GM12891 (cell line): ENCODE data around the gene CPVL.

ENCODE experiments used
- DNase-seq: peaks from one replicate; pipeline ENCODE4 v3.0.0; 2011; ENCODE audit warnings: low spot score; ENCODE audit not compliant: insufficient read length
- FAIRE-seq: peaks from 2 replicates; lab custom pipeline; 2011; peaks lifted over from hg19 to GRCh38; lab: Jason Lieb, UNC
- PAX5 ChIP-seq: IDR thresholded peaks from 2 replicates; pipeline ENCODE4 v1.6.1; 2011; ENCODE audit warnings: low read length, moderate library complexity, mild to moderate bottlenecking; ENCODE audit not compliant: insufficient read depth, severe bottlenecking
- POLR2A ChIP-seq: IDR thresholded peaks from 2 replicates; pipeline ENCODE4 v1.6.1; 2011; ENCODE audit warnings: low read depth, low read length, control low read depth
- POLR2AphosphoS5 ChIP-seq: IDR thresholded peaks from 2 replicates; pipeline ENCODE4 v1.6.1; 2011; ENCODE audit warnings: low read depth, low read length, control low read depth
- POU2F2 ChIP-seq: IDR thresholded peaks from 2 replicates; pipeline ENCODE4 v1.6.1; 2011; ENCODE audit warnings: low read depth, mild to moderate bottlenecking, control low read depth, low read length, moderate library complexity
- SPI1 ChIP-seq: IDR thresholded peaks from 2 replicates; pipeline ENCODE4 v1.6.1; 2011; ENCODE audit warnings: low read depth, low read length, control low read depth
- TAF1 ChIP-seq: IDR thresholded peaks from 2 replicates; pipeline ENCODE4 v1.6.1; 2011; ENCODE audit warnings: low read depth, low read length, control low read depth

Gene CPVL

DNA sequence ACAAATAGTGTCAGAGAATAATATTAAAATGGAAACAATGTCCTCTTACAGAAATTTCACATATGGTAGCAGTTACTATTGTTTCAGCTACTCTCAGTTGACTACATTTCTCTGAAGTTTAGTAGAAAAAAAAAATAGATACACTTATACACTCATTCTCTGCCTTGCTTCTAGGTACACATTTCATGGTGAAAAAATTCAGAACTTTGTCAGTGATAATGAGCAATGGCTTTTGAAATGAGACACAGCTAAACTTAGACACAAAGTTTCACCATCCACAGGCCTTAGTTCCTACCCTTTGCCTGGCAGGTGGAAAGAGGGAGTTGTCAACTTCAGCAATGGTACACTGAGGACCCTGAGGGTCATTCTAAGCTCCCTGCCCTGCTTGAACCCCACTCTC lies 69.2 kb downstream of the CPVL start:
- DNase-seq (no peak), FAIRE-seq (no peak)
- TF ChIP-seq POU2F2, result no peak

GRCh38 chr7:29076631-29077030 lies 69.7 kb downstream of the CPVL start:
- DNase-seq, result no peak
- TF ChIP-seq POU2F2 (no peak), PAX5 (no peak), POLR2A (no peak), TAF1 (no peak), SPI1 (no peak), POLR2AphosphoS5 (no peak)
- FAIRE-seq, result no peak

- DNase-seq (no peak), FAIRE-seq (no peak)
- no peak for TF ChIP-seq POLR2AphosphoS5
- TF ChIP-seq TAF1, result no peak
- no peak for TF ChIP-seq POU2F2
- TF ChIP-seq SPI1, result no peak
- no peak for TF ChIP-seq PAX5
- TF ChIP-seq POLR2A, result no peak
These were observed 70.7 kb downstream of the CPVL start for GRCh38 chr7:29075606-29076005.

DNA sequence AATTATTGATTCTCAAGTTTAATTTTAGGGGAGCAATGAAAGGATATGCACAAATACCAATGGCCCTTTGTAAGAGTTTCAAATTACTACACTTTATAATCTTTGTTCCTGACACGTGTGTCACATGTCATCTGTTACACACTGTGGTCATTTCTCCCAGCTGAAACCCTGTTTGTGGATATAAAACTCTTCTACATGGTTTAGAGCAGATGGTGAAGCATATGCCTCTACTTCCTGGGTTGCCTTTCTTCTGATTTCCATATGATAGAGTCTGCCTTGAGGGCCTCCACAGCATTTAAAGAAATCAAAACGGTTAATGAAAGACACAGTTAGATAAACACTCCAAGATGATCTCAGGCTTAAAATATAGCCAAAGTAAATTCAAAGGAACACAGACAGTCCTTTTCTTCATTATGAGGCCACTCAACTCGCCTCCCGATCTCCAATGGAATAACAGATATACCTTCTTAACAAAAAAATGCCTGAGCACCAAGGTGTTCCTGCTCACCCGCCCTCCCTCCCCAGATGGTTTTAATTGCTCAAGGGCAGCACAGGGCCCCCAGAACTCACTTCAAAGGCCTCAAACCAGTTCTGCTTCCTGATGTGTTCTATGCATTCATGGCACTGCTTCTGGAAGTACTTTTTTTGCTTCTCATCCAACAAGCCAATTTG lies 75.0 kb downstream of the CPVL start:
- FAIRE-seq (no peak), DNase-seq (no peak)
- TF ChIP-seq POLR2AphosphoS5 (no peak), POU2F2 (no peak), POLR2A (no peak), PAX5 (no peak), TAF1 (no peak), SPI1 (no peak)

DNA sequence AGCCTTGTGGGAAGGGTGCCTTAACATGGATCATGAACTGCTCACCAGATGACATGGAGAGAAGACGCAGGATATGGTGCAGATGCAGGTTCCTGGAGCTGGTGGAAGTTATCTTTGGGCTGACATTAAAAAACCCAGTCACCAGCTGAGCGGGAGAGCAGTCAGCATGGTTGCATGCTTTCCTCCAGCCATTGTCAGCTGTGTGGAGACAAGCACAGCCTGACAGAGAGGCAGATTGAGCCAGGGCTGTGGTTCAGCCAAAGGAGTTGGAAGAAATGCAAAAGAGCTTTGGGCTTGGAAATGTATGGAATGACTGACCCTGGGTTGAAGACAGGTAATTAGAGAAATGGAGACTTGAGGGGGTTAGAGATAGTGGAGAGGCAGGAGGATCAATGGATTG lies 79.7 kb downstream of the CPVL start:
- DNase-seq, result no peak
- TF ChIP-seq POLR2AphosphoS5 (no peak), SPI1 (no peak), TAF1 (no peak), POU2F2 (no peak), PAX5 (no peak), POLR2A (no peak)
- no peak for FAIRE-seq

DNA sequence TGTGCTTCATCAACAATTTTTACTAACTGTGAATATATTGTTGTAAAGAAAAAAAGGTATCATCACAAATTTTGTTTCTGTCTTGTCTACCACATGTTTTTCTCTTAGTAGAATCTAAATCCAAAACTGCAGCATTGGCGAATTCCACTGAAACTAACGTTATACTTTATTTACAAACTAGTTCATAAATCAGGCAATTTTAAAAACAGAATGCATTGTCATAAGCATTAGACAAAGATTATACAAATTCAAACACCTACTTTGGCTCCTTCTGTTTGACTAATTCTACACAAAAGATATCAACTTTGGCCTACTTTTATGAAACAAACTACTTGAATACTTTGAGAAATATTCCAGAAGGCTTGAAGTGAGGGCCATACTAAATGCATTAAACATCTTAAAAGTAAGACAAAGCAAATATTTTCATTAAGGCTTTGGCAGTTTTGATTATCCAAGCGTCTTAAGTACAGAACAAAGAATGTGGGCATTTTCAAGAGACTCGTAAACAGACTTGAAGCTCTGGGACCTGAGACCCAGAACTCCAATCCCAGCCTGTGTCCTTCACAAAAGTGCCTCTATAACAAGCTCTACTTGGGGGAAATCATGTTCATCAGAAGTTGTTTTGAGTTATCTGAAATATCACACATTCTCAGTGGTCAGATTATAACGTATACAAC lies 81.0 kb downstream of the CPVL start:
- no peak for FAIRE-seq
- no peak for DNase-seq
- TF ChIP-seq PAX5 (no peak), POLR2AphosphoS5 (no peak), SPI1 (no peak), POU2F2 (no peak), POLR2A (no peak), TAF1 (no peak)

GRCh38 chr7:29063872-29064271 lies 82.5 kb downstream of the CPVL start:
- DNase-seq (no peak), FAIRE-seq (no peak)
- TF ChIP-seq SPI1 (no peak), TAF1 (no peak), POLR2A (no peak), POLR2AphosphoS5 (no peak), PAX5 (no peak), POU2F2 (no peak)

DNA sequence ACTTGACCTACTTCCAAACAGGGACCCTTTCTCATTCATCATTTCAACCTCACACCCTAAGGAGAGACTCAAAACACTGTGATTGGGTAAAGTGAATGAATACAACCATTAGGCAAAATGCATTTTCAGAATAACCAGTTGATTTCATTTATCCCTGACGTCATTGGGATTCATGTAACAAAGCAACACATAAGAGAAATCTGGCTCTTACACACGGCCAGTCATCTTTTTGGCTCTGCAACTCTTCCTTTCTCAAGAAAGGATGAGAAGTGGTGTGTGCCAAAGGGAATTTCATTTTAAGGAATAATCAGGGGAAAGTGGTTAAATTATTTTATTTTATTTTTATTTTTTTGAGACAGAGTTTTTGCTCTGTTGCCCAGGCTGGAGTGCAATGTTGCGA lies 83.1 kb downstream of the CPVL start:
- FAIRE-seq (no peak), DNase-seq (no peak)
- TF ChIP-seq TAF1 (no peak), POLR2A (no peak), SPI1 (no peak), PAX5 (no peak), POU2F2 (no peak), POLR2AphosphoS5 (no peak)

- DNase-seq (no peak), FAIRE-seq (no peak)
- TF ChIP-seq SPI1 (peak; percentile 78), POLR2AphosphoS5 (no peak)
These were observed 93.0 kb downstream of the CPVL start for GRCh38 chr7:29053105-29053872.

GRCh38 chr7:29046978-29047377 lies 99.4 kb downstream of the CPVL start:
- DNase-seq, result no peak
- TF ChIP-seq SPI1, result no peak
- TF ChIP-seq POLR2AphosphoS5, result no peak
- no peak for TF ChIP-seq PAX5
- TF ChIP-seq TAF1, result no peak
- no peak for TF ChIP-seq POLR2A
- TF ChIP-seq POU2F2, result no peak
- FAIRE-seq, result no peak
